SIG-M5 (cell line): Measurements from ENCODE around the gene SESN1.
A peak's percentile ranks its signal among the peaks of the same experiment; 100 is the strongest.
"Not testable (repeated sequence)": the region's sequence is repeated elsewhere in the genome, so short reads cannot be mapped to it uniquely, and the experiment has no call there.

Experiments used
- DNase-seq: peaks from one replicate; lab custom pipeline; 2025; lab: John Stamatoyannopoulos, UW

The SESN1 gene

DNA sequence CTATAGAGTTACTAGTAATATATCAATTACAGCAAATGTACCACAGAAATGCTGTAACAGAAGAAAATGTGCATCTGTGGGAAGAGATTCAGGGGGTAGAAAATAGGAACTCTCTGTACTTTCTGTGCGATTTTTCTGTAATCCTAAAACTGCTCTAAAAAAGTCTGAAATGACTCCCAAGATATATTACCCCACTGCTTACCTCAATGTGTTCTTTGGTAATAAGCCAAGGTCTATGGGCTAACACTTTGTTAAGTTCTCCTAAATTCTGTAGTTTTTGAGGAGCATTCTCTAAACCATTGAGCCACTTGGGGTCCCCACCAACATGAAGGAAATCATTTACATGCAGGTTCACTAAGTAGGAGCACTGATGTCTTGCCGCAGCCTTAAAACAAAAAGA is 94.4 kb downstream of the SESN1 start:
- DNase-seq, result no peak

DNA sequence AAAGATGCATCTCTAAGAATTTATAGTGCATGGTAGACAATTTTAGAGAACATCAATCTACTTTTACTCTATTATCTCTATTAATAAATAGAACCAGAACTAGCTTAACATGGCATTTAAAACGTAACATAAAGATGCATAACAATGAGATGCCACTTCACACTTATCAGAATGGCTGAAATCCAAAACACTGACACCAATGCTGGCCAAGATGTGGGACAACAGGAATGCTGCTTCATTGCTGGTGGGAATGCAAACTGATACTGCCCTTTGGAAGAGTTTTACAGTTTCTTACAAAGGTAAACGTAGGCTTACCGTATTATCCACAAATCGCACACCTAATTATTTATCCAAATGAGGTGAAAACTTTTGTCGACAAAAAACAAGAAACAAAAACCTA is 95.2 kb downstream of the SESN1 start:
- DNase-seq, result no peak

DNA sequence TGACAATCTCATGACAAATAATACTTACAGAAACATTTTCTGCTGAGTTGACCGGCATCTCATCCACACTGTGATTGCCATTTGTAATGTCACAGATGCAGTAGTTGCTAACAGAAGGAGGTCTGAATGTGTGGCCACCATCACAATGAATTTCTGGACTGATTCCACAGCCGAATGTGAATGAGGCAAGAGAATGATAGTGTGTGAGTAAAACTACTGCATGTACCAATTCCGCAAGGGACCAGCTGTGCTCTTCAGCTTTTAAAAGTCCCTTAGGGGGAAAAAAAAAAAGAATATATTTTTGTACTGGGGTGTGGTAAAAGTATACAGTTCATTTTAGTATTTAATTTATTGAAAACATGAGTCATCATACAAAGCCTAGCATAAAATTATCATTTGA is 96.2 kb downstream of the SESN1 start:
- no peak for DNase-seq

DNA sequence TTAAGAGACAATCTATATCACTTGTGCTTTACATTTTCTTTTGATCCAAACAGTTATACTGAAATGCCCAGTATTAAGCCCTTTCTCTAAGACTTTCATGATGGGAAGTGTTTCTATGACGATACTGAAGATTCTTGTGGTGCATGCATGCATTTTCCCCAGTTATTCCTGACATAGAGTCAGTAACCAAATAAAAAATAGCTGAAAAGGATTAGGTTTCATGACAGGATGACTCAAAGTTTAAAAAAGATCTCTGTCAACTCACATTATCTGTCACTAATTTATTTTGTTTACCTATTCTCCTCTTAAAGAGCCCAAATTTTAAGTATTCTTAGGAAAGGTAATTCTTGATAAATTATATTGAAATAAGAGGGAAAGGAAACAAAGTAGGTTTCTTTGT is 98.4 kb downstream of the SESN1 start:
- DNase-seq, result no peak

DNA sequence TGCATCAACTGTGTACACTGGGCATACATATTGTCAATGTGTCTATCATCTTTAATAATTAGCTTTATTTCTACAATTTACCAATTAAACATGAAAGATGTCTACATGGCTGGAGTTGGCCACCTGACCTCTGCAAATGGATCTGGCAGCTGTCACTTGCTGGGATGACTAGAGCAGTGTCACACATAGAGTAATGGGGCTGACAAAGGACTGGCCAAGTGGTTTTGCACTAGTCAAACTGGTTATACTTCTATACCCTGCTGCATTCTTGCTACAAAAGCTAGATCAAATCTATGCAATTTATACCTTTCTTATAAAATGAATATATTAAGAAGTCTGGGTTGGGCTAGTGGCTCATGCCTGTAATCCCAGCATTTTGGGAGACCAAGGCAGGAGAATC is 99.3 kb downstream of the SESN1 start:
- DNase-seq, result no peak

DNA sequence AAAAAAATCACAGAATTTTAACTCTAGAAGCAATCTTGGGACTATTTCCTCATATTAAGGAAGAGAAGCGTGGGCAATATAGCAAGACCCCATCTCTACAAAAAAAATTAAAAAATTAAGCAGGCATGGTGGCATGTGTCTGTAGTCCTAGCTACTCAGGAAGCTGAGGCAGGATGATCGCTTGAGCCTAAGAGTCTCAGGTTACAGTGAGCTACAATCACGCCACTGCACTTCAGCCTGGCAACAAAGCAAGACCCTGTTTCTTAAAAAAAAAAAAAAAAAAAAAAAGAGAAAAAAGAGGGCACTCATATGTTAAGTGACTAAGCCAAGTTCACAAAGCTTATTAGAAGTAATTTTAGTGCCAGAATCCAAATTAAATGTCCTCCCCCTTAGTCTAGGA is 100.8 kb downstream of the SESN1 start:
- no peak for DNase-seq

DNA sequence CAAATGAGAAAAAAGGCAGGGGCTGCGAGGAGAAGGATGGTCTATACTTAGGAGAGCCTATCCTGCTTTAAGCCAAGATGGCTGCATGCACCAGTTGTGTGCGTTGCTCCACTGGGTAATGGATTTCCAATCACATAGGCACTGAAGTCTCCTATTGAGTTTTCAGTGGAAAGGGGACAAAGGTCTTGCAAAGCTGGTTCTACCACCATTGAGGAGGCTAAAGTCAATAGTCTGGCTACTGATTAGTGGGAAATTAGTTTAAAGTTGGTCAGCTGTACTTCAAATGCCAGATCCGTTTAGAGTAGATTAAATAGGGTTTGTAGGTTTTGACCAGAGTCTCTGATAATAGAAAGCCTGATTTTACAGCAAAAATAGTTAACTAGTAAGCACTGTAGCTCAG is 104.9 kb downstream of the SESN1 start:
- DNase-seq, result no peak

DNA sequence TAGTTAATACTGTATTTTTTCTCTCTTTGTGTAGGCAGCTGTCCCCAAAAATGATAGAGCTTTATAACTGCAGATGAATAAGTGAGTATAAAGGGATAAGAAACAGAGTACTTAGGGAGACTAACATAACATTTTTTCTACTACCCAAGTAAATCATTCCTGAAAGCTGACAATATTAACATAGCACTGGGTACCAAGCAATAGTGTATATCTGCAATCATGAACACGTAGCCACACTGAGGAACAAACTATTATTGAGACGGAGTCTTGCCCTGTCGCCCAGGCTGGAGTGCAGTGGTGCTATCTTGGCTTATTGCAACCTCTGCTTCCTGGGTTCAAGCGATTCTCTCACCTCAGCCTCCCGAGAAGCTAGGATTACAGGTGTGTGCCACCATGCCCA is 105.9 kb downstream of the SESN1 start:
- DNase-seq, result no peak

DNA sequence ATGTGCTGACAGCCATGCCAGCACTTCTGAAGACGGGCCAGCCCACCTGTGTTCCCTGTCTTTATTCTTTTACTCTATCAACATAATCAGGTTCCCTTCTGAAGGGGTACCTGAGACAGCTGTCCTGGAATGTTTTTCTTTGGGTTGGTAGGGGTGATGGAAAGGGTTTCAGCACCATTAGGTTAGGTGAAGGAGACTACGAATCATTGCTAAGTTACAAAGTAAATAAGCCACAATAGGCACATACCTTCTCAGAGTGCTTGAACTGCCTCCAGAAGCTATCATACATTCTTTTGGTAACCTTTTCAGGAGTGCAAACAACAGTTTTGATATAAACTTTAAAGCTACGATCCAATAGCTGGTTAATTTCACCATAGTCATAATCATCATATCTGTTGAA is 106.3 kb downstream of the SESN1 start:
- no peak for DNase-seq

DNA sequence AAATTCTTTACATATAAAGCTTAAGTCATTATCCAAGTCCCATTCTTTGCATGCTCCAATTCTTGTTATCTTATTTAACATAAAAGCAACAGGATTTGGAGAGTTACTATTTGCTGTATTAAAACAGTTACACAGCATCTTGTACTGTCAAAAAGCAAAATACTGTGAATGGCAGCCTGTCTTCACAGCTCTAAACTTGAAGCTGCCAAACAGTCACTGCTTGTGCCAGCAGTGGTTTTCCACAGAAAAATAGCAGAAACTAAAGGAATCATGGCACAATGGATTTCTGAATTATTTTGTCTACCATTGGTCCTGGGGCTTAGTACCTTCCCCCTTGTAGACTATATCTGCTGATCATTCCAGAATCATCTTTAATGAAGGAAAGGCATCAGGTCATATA is 107.5 kb downstream of the SESN1 start:
- no peak for DNase-seq

DNA sequence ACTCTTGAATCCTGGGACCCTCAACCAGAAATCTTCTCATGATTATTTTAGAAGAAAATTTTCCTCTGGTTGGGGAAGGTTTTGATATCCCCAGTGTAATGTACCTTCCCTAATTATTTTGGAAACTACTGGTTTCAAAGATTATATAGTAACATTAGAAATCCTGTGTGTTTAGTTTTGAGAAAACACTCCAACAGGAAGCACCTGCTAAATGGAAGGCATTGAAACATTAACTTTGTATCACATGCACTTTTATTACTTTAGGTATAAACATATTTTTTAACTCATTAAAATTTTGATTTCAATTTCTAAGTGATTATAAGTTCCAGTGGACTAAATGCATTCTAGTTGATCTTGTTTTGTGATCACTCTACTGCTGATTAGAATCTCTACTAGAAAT is 109.3 kb downstream of the SESN1 start:
- no peak for DNase-seq

DNA sequence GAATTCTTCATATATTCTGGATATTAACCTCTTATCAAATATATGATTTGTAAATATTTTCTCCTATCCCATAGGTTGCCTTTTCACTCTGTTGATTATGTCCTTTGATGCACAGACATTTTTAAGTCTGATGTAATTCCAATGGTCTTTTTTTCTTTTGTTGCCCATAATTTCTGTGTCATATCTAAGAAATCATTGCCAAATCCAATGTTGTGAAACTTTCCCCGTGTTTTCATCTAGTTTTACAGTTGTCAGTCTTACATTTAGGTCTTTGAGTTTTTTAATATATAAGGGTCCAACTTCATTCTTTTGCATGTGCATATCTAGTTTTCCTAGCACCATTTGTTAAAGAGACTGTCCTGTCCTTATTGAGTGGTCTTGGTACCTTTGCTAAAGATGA is 111.5 kb downstream of the SESN1 start:
- no peak for DNase-seq

DNA sequence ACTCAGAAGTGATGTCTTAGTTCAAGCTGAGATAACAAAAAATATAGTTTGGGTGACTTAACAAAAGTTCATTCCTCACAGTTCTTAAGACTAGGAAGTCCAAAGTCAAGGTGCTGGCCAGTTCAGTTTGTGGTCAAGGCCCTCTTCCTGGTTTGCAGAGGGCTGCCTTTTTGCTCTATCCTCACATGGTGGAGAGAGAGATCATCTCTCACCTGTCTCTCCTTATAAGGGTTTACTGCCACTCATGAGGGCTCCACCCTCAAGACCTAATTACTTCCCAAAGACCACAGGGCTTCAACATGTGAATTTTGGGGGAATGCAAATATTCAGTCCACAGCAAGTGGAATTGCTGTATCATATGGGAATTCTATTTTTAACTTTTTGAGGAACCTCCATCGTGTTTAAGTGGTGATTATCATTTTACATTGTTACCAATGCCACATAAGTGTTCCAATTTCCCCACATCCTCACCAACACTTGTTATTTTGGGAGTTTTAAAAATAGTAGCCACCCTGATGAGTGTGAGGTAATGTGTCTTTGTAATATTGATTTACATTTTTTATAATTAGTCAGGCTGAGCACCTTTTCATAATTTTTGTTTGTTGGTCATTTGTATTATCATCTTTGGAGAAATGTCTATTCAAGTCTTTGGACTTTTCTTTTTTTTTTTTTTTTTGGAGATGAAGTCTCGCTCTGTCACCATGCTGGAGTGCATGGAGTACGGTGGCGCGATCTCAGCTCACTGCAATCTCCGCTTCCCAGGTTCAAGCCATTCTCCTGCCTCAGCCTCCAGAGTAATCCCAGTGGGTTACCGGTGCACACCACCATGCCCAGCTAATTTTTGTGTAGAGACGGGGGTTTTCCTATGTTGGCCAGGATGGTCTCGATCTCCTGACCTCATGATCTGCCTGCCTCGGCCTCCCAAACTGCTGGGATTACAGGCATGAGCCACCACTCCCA is 112.2 kb downstream of the SESN1 start:
- DNase-seq, result no peak

DNA sequence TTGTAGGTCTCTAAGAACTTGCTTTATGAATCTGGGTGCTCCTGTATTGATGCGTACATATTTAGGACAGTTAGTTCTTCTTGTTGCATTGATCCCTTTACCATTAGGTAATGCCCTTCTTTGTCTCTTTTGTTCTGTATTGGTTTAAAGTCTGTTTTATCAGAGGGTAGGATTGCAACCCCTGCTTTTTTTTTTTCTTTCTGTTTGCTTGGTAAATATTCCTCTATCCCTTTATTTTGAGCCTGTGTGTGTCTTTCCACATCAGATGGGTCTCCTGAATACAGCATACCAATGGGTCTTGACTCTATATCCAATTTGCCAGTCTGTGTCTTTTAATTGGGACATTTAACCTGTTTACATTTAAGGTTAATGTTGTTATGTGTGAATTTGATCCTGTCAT is 116.0 kb downstream of the SESN1 start:
- not testable (repeated sequence) for DNase-seq

DNA sequence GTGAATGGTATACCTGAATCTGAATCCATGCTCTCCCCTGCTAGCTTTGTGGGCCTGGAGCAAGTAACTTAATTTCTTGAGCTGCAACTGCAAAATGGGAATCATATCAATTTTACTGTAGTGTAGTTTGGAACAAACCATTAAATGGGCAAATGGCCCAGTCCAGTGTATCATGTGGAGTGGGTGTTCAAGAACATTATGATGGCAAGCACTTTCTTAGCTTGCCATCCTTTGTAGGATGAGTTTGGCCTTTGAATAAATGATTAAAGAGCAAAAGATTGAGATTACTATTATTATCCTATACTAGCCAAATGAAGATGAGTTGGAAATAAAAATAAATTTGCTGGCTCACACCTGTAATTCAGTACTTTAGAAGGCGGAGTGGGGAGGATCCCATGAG is 120.4 kb downstream of the SESN1 start:
- DNase-seq, result no peak

DNA sequence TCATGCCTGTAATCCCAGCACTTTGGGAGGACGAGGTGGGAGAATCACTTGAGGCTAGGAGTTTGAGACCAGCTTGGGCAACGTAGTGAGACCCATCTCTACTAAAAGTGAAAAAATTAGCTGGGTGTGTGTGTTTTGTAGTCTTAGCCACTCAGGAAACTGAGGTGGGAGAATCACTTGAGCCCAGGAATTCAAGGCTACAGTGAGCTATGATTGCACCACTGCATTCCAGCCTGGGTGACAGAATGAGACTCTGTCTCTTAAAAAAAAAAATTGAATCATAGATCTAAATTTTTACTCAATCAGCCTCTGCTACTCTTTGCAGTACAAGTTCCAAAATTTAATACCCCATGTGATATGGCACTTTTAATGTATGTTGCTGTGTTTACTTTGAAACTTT is 124.9 kb downstream of the SESN1 start:
- DNase-seq, result no peak

DNA sequence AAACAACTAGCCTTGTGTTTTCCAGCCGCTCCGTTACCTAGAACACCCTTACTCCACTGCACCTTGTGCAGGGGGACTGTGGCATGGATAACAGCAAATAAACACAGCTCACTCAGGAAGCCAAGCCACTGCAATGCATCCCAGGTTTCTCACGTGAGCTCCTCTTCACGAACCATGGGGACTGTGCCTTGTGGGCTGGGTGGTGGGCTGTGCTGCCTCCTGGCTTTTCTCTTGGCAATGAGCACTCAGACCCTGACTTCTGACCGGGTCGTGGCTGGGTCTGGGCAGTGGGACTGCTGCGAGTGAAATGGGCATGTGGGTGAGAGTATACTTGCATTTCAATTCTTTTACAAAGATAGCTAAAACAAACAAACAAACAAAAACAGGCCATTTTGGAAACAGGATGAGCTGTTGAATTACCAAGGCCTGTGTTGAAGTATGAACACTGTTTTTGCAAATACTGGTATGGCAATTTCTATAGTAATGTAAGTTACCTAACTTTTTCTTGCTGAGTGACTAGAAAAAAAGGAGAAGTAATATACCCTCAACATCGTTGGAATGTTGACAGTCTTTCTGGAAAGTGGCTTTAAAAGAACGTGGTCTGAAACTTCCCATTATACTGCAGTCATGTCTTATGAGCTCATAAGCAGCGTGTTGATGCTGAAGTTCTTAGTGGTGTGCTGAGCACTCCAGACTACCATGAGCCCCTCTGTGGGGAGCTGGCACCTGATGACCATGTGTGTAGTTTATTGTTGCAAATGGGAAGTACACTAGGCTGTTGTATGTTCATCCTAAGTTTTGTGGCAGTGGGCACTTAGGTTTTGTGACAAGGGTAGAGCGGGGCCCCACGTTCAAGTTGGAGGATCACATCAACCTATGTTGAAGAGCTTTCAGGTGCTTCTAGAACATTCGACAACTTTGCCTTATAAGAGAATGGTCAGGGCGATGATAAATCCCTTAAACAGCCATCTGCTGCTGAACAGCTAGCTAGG is 126.0 kb downstream of the SESN1 start:
- peak; percentile 59 for DNase-seq

DNA sequence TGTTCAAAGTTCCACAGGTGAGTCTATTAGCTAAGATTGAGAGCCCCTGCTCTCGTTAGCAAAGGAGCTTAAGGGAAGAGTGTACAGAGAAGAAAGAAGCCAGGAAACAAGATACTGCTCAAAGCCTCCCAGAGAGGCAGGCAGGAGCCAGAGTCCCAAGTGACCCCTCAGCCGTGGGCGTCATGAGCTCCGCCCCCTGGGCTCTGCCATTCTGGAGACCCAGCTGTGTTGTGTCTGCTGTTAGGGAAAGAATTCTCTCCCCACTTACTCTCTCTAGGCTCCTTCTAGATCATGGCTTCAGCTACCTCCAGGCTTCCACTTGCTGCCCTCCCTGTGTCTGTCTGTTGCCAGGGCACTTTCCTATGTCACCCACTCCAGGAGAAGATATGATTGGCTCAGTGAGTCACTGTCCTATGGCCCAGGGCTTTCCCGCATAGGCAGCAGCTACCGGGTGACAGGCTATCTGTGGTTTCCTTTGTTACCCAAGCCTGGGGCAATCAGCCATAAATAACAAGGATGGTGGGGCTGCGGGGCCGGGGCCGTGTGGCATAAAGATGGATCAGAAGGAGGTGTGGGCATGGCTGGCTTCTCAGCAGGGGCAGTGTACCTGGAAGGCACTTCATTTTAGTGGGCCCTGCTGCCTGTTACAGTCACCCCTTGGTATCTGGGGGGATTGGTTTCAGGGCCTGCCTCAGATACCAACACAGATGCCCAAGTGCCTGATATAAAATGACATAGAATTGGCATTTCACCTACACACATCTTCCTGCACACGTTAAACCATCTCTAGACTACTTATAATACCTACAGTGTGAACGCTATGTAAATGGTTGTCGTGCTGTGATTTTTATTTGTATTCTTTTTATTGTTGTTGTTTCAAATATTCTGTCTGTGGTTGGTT is 127.5 kb downstream of the SESN1 start:
- DNase-seq, result peak; percentile 48

DNA sequence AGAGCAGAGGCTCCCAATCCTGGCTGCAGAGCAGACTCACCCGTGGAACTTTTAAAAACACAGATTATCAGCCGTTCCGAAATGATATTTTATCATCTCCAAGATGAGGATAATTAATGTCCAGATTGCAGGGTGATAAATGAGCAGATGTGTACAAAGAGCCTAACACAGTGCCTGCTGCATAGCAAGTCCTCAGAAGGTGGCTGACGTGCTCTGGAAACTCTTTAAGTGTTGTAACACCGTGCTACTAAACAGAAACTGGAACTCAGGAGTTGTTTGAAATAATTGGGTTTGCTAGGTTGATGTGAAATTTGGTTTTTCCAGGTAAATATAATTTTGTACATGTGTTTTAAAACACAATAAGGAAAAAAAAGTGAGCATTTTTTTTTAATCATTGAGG is 128.4 kb downstream of the SESN1 start:
- DNase-seq, result no peak

DNA sequence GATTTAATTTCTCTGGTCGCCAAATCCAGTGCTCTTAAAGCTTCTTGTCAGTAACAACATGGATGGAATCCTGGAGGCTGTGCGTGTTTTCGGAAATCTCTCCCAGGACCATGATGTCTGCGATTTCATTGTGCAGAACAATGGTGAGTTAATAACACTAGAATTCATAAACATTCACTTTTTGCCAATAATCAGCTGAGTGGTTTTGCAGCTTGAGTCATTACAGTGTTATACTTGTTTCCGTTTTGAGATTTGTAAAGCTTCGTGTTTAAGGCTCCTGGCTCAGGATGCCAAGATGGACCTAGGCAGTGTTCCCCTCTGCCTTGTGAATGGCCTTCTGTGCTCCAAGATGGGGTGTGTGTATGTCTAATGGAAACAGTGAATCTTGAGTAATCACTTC is 132.7 kb downstream of the SESN1 start:
- DNase-seq, result no peak

DNA sequence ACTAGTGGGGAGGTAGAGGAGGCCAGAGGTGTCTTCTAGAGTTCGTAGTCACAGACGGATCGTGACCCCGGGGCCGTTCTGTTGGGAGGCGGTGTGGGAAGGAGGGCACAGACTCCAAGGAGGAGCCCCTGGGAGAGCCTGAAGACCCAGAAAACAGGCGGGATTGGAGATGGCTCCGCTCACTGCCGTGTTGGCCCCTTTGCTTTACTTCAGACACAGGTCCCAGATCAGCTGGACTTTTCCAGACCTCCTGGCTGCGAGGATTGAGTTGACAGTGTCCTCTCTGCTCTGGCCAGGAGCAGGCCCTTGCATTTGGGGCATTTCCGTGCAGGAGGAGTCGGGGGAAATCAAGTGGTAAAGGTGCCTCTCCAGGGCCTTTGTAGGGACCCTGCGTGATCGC is 133.6 kb downstream of the SESN1 start:
- no peak for DNase-seq

DNA sequence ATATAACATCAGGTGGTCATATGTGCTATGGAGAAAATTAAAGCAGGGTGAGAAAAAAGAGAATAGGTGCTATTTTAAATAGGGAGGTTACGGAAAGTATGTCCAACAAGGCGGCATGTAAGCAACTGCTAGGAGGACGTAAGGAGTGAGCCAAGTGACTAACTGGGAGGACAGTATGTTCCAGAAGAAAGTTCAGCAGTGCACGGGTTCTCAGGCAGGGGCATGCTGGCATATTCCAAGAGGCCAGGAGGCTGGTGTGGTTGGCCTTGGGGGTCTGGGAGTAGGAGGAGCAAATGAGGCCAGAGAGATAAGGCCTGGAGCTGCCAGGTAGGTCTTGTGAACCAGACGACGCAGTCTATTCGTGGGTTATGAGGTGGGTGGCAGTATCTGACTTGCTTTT is 134.0 kb downstream of the SESN1 start:
- no peak for DNase-seq
